OCI-LY1 (cell line): ENCODE results near the gene DYSF.

ENCODE experiments used
- EZH2 ChIP-seq: fragments of 200-600 bp; sonication (generic), shearing (Covaris generic); IDR thresholded peaks from 2 replicates; pipeline ENCODE4 v1.8.0; 2017; ENCODE audit warnings: borderline replicate concordance, mixed run types, mild to moderate bottlenecking, antibody characterized with exemption, low read length, moderate library complexity, mixed read lengths
- TF ChIP-seq, protein P1 (sequence below): fragments of 200-600 bp; sonication (generic), shearing (Covaris generic); IDR thresholded peaks from 2 replicates; pipeline ENCODE4 v1.5.1; 2017; ENCODE audit warnings: mild to moderate bottlenecking, antibody characterized with exemption, low read length, moderate library complexity, mixed read lengths

- TF ChIP-seq, protein P1, sequence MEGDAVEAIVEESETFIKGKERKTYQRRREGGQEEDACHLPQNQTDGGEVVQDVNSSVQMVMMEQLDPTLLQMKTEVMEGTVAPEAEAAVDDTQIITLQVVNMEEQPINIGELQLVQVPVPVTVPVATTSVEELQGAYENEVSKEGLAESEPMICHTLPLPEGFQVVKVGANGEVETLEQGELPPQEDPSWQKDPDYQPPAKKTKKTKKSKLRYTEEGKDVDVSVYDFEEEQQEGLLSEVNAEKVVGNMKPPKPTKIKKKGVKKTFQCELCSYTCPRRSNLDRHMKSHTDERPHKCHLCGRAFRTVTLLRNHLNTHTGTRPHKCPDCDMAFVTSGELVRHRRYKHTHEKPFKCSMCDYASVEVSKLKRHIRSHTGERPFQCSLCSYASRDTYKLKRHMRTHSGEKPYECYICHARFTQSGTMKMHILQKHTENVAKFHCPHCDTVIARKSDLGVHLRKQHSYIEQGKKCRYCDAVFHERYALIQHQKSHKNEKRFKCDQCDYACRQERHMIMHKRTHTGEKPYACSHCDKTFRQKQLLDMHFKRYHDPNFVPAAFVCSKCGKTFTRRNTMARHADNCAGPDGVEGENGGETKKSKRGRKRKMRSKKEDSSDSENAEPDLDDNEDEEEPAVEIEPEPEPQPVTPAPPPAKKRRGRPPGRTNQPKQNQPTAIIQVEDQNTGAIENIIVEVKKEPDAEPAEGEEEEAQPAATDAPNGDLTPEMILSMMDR = no peak
- TF ChIP-seq EZH2 = no peak
Observed at GRCh38 chr2:71586471-71586870, 133.1 kb downstream of the DYSF start.
